ENCODE results near the gene OPN4. TPM values are rescaled to one million over a fixed set of nuclear protein-coding genes. Genes with fewer than 3 reads are reported as not detected.

Gene OPN4
- total and polyA plus RNA-seq, 2 experiments from 2014 or later: not detected

GRCh38 chr10:86699125-86699524 is 44.8 kb downstream of the OPN4 start:
- Histone ChIP-seq H2AFZ (no peak overlapping the region), H3K9me3 (ENCODE audit: low read depth) (no peaks in the 10 kb centered on the region), H3K9me2 (replicated peaks; ENCODE audit: insufficient read depth) (no peaks in the 10 kb centered on the region), H3K36me3 (replicated peaks; ENCODE audit: insufficient read depth, low read depth) (no peaks in the 10 kb centered on the region), H3K4me1 (ENCODE audit: insufficient read depth) (no peaks in the 10 kb centered on the region), H3K4me2 (no peak overlapping the region), H3K27ac (no peak overlapping the region), H3K79me2 (no peaks in the 10 kb centered on the region), H4K20me1 (ENCODE audit: insufficient read depth, poor library complexity, severe bottlenecking) (no peaks in the 10 kb centered on the region), H3K27me3 (no peaks in the 10 kb centered on the region), H3K4me3 (no peak overlapping the region)
- DNase-seq (ENCODE audit: low spot score): no peak
- TF ChIP-seq CTCF (IDR thresholded peaks at IDR 0.05; ENCODE audit: poor library complexity) (no peak), EZH2 (IDR thresholded peaks at IDR 0.05; ENCODE audit: borderline replicate concordance) (no peak), EZH2phosphoT487 (IDR thresholded peaks at IDR 0.05; ENCODE audit: low read depth, severe bottlenecking, unreplicated experiment) (no peak)
- 97% methylated on average over 7 of the region's 7 CpGs for WGBS (ENCODE audit: low lambda C conversion rate, missing lambda C conversion rate)

DNA sequence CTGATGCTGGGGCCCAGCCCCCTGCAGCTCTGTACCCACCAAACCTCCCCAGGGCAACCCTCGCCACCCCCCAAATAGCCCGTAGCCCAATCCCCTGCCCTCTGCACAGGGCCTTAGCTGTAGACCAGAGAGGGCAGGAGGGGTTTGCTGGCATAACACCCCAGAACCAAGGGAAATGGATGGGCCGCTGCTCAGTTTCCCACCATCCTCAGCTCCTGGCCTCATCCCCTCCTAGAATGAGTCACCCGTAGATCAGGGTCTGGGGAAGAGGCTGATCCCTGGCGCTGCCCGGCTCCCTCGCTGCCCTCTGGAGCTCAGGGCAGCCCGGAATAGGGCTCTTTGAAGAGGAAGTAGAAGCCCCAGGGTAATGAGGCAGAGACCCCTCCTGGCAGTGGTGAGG is 45.2 kb downstream of the OPN4 start:
- Histone ChIP-seq H3K36me3 (replicated peaks; ENCODE audit: insufficient read depth, low read depth) (no peaks in the 10 kb centered on the region), H3K4me3 (no peak overlapping the region), H2AFZ (no peak overlapping the region), H3K27me3 (no peaks in the 10 kb centered on the region), H3K79me2 (no peaks in the 10 kb centered on the region), H3K4me2 (no peak overlapping the region), H3K27ac (no peak overlapping the region), H4K20me1 (ENCODE audit: insufficient read depth, poor library complexity, severe bottlenecking) (no peaks in the 10 kb centered on the region), H3K4me1 (ENCODE audit: insufficient read depth) (no peaks in the 10 kb centered on the region), H3K9me2 (replicated peaks; ENCODE audit: insufficient read depth) (no peaks in the 10 kb centered on the region), H3K9me3 (ENCODE audit: low read depth) (no peaks in the 10 kb centered on the region)
- DNase-seq (ENCODE audit: low spot score): no peak
- TF ChIP-seq EZH2phosphoT487 (IDR thresholded peaks at IDR 0.05; ENCODE audit: low read depth, severe bottlenecking, unreplicated experiment): no peak
- no peak for TF ChIP-seq EZH2 (IDR thresholded peaks at IDR 0.05; ENCODE audit: borderline replicate concordance)
- TF ChIP-seq CTCF (IDR thresholded peaks at IDR 0.05; ENCODE audit: poor library complexity): no peak
- WGBS (ENCODE audit: low lambda C conversion rate, missing lambda C conversion rate): 83% methylated on average over 8 of the region's 8 CpGs

DNA sequence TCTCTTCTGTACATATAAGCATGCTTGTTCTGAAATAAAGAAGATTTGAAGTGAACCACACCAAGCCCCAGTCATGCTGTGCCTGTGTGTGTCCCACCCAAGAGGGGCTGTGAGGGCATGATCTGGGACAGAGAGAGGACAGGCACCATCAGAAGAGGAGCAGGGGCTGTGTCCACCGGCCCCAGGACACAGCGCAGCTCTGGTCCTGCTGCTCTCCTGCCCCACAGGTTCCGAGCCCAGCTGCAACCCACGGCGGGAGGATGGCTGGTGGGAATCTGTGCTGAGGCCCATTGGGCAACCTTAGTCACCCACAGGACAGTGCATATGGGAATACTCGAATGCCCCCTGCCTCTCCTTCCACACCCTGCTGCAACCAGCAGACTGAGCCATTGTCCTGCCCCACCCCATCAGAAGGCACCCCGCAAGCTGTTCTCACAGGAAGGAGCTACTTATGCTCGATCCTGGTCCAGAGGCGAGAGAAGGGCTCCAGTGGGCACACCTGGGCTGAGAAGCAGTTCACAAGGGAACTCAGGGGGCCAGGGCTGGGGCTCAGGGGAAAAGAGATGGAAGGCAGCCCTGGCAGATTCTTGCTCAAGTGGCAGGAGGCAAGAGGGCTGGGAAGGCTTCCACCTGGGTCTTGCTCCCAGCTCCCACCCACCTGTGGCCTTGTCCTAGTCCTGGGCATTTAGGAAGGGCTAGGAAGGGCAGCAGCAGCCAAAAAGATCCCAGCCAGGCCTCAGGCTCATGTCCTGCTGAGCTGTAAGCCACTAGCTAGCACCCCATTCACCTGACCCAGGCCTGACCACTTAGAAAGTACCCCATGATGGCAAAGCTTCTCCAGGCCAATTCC is 45.9 kb downstream of the OPN4 start:
- H3K79me2 ChIP-seq: no peaks in the 10 kb centered on the region
- no peaks in the 10 kb centered on the region for H3K9me3 ChIP-seq (ENCODE audit: low read depth)
- H3K27ac ChIP-seq: no peak overlapping the region
- no peaks in the 10 kb centered on the region for H4K20me1 ChIP-seq (ENCODE audit: insufficient read depth, poor library complexity, severe bottlenecking)
- no peaks in the 10 kb centered on the region for H3K9me2 ChIP-seq (replicated peaks; ENCODE audit: insufficient read depth)
- H3K4me3 ChIP-seq: no peak overlapping the region
- no peak for DNase-seq (ENCODE audit: low spot score)
- WGBS (ENCODE audit: low lambda C conversion rate, missing lambda C conversion rate): 88% methylated on average over 9 of the region's 9 CpGs
- no peak overlapping the region for H3K4me2 ChIP-seq
- H2AFZ ChIP-seq: no peak overlapping the region
- TF ChIP-seq EZH2 (IDR thresholded peaks at IDR 0.05; ENCODE audit: borderline replicate concordance) (no peak), EZH2phosphoT487 (IDR thresholded peaks at IDR 0.05; ENCODE audit: low read depth, severe bottlenecking, unreplicated experiment) (no peak), CTCF (IDR thresholded peaks at IDR 0.05; ENCODE audit: poor library complexity) (no peak)
- no peaks in the 10 kb centered on the region for H3K27me3 ChIP-seq
- H3K4me1 ChIP-seq (ENCODE audit: insufficient read depth): no peaks in the 10 kb centered on the region
- H3K36me3 ChIP-seq (replicated peaks; ENCODE audit: insufficient read depth, low read depth): no peaks in the 10 kb centered on the region
